Testis (tissue), 2 donors: Measurements from ENCODE around the gene GRID1.

Experiments used
- CTCF ChIP-seq, 3 experiments: fragments of 450-650 bp in 2 of 3; fragments of 200-600 bp in 1 of 3; sonication (generic) in 1 of 3; IDR thresholded peaks; one replicate each; pipeline ENCODE4 v1.5.1; 2016 to 2019; ENCODE audit warnings: antibody characterized with exemption in 3 of 3, mild to moderate bottlenecking in 2 of 3, moderate library complexity in 1 of 3
- POLR2A ChIP-seq: fragments of 450-650 bp; IDR thresholded peaks from one replicate; pipeline ENCODE4 v1.6.1; 2017; ENCODE audit warnings: antibody characterized with exemption, mild to moderate bottlenecking, moderate library complexity

- TF ChIP-seq CTCF (IDR thresholded peaks at IDR 0.05) (no peak), POLR2A (no peak)
These were observed 11.6 kb downstream of the GRID1 start for GRCh38 chr10:86354761-86355540.
